ENCODE results near the gene PCDH9. TPM values are rescaled to one million over a fixed set of nuclear protein-coding genes. Genes with fewer than 3 reads are reported as not detected.

PCDH9 gene
- total RNA-seq, 1 donor from 2014 or later = 5.1 TPM

GRCh38 chr13:67155898-67156722, 74.0 kb downstream of the PCDH9 start:
- Histone ChIP-seq H3K36me3 (no peaks in the 10 kb centered on the region), H3K4me3 (no peak overlapping the region), H3K9me3 (no peaks in the 10 kb centered on the region), H3K27ac (no peak overlapping the region), H3K4me1 (no peaks in the 10 kb centered on the region), H3K27me3 (no peaks in the 10 kb centered on the region)
- intact Hi-C loops (cut with DNase I) = no loop called here
- no peak for TF ChIP-seq CTCF (IDR thresholded peaks at IDR 0.05)
- ATAC-seq (no peak), DNase-seq (no peak)

- peaks cover 8% of the 10 kb centered on the region for H3K4me1 ChIP-seq
- intact Hi-C loops (cut with DNase I) = no loop called here
- no peaks in the 10 kb centered on the region for H3K36me3 ChIP-seq
- H3K27ac ChIP-seq = no peak overlapping the region
- TF ChIP-seq CTCF (IDR thresholded peaks at IDR 0.05) = no peak
- no peak overlapping the region for H3K4me3 ChIP-seq
- ATAC-seq = no peak
- DNase-seq = no peak
- H3K9me3 ChIP-seq = no peaks in the 10 kb centered on the region
- H3K27me3 ChIP-seq = no peaks in the 10 kb centered on the region
Observed at GRCh38 chr13:67152085-67152484, 78.1 kb downstream of the PCDH9 start.

GRCh38 chr13:67151652-67152051, 78.5 kb downstream of the PCDH9 start:
- Histone ChIP-seq H3K4me3 (no peak overlapping the region), H3K9me3 (no peaks in the 10 kb centered on the region), H3K36me3 (no peaks in the 10 kb centered on the region), H3K27ac (no peak overlapping the region), H3K27me3 (no peaks in the 10 kb centered on the region), H3K4me1 (peaks cover 8% of the 10 kb centered on the region)
- DNase-seq = no peak
- ATAC-seq = no peak
- TF ChIP-seq CTCF (IDR thresholded peaks at IDR 0.05) = no peak
- intact Hi-C loops (cut with DNase I) = no loop called here

GRCh38 chr13:67150608-67151007, 79.5 kb downstream of the PCDH9 start:
- Histone ChIP-seq H3K4me3 (no peak overlapping the region), H3K4me1 (peaks cover 8% of the 10 kb centered on the region), H3K36me3 (no peaks in the 10 kb centered on the region), H3K9me3 (no peaks in the 10 kb centered on the region), H3K27me3 (no peaks in the 10 kb centered on the region), H3K27ac (no peak overlapping the region)
- no peak for DNase-seq
- intact Hi-C loops (cut with DNase I) = no loop called here
- TF ChIP-seq CTCF (IDR thresholded peaks at IDR 0.05) = no peak
- ATAC-seq = no peak

GRCh38 chr13:67148161-67148571, 82.0 kb downstream of the PCDH9 start:
- no peak for TF ChIP-seq CTCF (IDR thresholded peaks at IDR 0.05)
- peaks cover 8% of the 10 kb centered on the region for H3K4me1 ChIP-seq
- ATAC-seq (no peak), DNase-seq (no peak)
- H3K27ac ChIP-seq = no peak overlapping the region
- no peaks in the 10 kb centered on the region for H3K9me3 ChIP-seq
- H3K27me3 ChIP-seq = no peaks in the 10 kb centered on the region
- no peak overlapping the region for H3K4me3 ChIP-seq
- H3K36me3 ChIP-seq = no peaks in the 10 kb centered on the region
- intact Hi-C loops (cut with DNase I) = no loop called here
